DOHH2 (cell line): ENCODE data around the gene MAGI3.

Source experiments
- CTCF ChIP-seq: fragments of 200-600 bp; sonication (generic); IDR thresholded peaks from one replicate; pipeline ENCODE4 v1.5.1; 2014; ENCODE audit warnings: antibody characterized with exemption, mild to moderate bottlenecking, low read depth, low read length; ENCODE audit not compliant: poor library complexity, severe bottlenecking
- EZH2phosphoT487 ChIP-seq: fragments of 200-600 bp; sonication (generic); IDR thresholded peaks from 2 replicates; pipeline ENCODE4 v1.6.1; 2017; ENCODE audit warnings: borderline replicate concordance, mild to moderate bottlenecking, antibody characterized with exemption, low read length, moderate library complexity, mixed read lengths

DNA sequence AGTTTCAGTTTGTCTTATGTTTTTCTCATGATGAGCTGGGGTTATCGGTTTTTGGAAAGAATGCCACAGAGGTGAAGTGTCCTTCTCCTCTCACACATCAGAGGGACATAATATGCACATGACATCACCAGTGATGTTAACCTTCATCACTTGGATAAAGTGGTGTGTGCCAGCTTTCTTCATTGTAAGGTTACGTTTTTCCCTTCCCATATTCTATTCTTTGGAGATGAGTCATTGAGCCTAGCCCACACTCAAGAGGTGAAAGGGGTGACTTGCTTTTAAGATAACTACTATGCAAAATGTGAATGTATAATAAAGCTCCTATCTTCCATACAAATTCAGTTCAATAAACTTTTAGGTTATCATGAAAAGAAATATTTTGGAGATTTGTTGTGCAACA is 36.7 kb upstream of the MAGI3 start:
- no peak for TF ChIP-seq CTCF
- TF ChIP-seq EZH2phosphoT487 = no peak
